Ishikawa (cell line): ENCODE measurements around the gene TNFRSF12A.

ENCODE experiments used
- CEBPB ChIP-seq: IDR thresholded peaks from 2 replicates; pipeline ENCODE4 v1.6.1; 2012
- CREB1 ChIP-seq: IDR thresholded peaks from 2 replicates; pipeline ENCODE4 v1.6.1; 2012; ENCODE audit warnings: low read depth
- EGR1 ChIP-seq: IDR thresholded peaks from 2 replicates; pipeline ENCODE4 v1.6.1; 2012
- EP300 ChIP-seq: IDR thresholded peaks from 2 replicates; pipeline ENCODE4 v1.6.1; 2012; ENCODE audit warnings: borderline replicate concordance
- FOXM1 ChIP-seq: IDR thresholded peaks from 2 replicates; pipeline ENCODE4 v1.6.1; 2012; ENCODE audit warnings: low read depth, borderline replicate concordance
- NFIC ChIP-seq: IDR thresholded peaks from 2 replicates; pipeline ENCODE4 v1.6.1; 2012
- RAD21 ChIP-seq: IDR thresholded peaks from 2 replicates; pipeline ENCODE4 v1.6.1; 2012; ENCODE audit warnings: low read depth
- TAF1 ChIP-seq: IDR thresholded peaks from 2 replicates; pipeline ENCODE4 v1.6.1; 2012; ENCODE audit warnings: low read depth, mild to moderate bottlenecking
- TCF12 ChIP-seq: IDR thresholded peaks from 2 replicates; pipeline ENCODE4 v1.6.1; 2012; ENCODE audit warnings: low read depth
- TEAD4 ChIP-seq: IDR thresholded peaks from 2 replicates; pipeline ENCODE4 v1.6.1; 2012
- YY1 ChIP-seq: IDR thresholded peaks from 2 replicates; pipeline ENCODE4 v1.6.1; 2012; ENCODE audit warnings: low read depth
- ZBTB7A ChIP-seq: IDR thresholded peaks from 2 replicates; pipeline ENCODE4 v1.6.1; 2012; ENCODE audit warnings: low read depth
- TF ChIP-seq, protein P1 (sequence below): IDR thresholded peaks from 2 replicates; pipeline ENCODE4 v1.6.1; 2012; ENCODE audit warnings: low read depth, mild to moderate bottlenecking
- TF ChIP-seq, protein P2 (sequence below): IDR thresholded peaks from 2 replicates; pipeline ENCODE4 v1.6.1; 2012
- TF ChIP-seq, protein P3 (sequence below): IDR thresholded peaks from 2 replicates; pipeline ENCODE4 v1.6.1; 2012

The TNFRSF12A gene, protein sequence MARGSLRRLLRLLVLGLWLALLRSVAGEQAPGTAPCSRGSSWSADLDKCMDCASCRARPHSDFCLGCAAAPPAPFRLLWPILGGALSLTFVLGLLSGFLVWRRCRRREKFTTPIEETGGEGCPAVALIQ

DNA sequence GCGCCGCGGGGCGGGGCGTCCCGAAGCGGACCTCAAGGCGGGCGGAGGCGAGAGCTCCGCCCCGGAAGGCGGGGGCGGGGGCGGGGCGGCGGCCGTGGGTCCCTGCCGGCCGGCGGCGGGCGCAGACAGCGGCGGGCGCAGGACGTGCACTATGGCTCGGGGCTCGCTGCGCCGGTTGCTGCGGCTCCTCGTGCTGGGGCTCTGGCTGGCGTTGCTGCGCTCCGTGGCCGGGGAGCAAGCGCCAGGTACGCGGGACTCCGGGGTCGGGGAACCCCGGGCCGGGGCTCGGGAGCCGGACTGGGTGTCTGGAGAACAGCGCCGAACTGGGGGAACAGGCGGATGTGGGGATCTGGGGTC, at the start of gene TNFRSF12A:
TSS of gene TNFRSF12A (plus strand) at position 122 of the 357 bp plus-strand sequence. CDS start at position 152, 30 bp downstream.
- TF ChIP-seq TEAD4 (no peak; the same call in 1 of the 2 replicates), RAD21 (no peak), EGR1 (peak; percentile 81), CEBPB (no peak), ZBTB7A (no peak), TCF12 (no peak), FOXM1 (no peak), TAF1 (peak; percentile 88), EP300 (no peak)
- TF ChIP-seq, protein P1, sequence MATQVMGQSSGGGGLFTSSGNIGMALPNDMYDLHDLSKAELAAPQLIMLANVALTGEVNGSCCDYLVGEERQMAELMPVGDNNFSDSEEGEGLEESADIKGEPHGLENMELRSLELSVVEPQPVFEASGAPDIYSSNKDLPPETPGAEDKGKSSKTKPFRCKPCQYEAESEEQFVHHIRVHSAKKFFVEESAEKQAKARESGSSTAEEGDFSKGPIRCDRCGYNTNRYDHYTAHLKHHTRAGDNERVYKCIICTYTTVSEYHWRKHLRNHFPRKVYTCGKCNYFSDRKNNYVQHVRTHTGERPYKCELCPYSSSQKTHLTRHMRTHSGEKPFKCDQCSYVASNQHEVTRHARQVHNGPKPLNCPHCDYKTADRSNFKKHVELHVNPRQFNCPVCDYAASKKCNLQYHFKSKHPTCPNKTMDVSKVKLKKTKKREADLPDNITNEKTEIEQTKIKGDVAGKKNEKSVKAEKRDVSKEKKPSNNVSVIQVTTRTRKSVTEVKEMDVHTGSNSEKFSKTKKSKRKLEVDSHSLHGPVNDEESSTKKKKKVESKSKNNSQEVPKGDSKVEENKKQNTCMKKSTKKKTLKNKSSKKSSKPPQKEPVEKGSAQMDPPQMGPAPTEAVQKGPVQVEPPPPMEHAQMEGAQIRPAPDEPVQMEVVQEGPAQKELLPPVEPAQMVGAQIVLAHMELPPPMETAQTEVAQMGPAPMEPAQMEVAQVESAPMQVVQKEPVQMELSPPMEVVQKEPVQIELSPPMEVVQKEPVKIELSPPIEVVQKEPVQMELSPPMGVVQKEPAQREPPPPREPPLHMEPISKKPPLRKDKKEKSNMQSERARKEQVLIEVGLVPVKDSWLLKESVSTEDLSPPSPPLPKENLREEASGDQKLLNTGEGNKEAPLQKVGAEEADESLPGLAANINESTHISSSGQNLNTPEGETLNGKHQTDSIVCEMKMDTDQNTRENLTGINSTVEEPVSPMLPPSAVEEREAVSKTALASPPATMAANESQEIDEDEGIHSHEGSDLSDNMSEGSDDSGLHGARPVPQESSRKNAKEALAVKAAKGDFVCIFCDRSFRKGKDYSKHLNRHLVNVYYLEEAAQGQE, result peak; percentile 29; the same call in 1 of the 2 replicates
- TF ChIP-seq, protein P2, sequence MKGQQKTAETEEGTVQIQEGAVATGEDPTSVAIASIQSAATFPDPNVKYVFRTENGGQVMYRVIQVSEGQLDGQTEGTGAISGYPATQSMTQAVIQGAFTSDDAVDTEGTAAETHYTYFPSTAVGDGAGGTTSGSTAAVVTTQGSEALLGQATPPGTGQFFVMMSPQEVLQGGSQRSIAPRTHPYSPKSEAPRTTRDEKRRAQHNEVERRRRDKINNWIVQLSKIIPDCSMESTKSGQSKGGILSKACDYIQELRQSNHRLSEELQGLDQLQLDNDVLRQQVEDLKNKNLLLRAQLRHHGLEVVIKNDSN, result no peak

DNA sequence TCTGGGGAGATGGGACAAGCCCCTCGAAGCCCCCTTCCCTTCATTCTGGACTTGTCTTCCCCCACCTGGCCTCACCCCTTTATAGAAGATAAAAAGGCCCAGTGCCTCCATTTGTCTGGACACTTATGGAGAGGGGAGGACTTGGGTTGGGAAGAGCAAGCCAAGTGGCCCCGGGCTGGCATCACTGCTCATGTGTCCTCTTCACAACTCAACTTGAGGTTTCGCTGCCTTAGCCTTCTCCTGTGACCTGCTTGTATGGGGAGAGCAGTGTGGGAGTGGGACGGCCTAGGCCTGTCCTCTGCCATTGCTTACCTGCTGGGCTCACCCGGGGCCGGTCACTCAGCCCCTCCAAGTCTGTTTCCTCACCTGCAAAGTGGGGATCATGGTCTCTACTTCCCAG, 49.6 kb upstream of the TNFRSF12A start:
- TF ChIP-seq EP300 (no peak), EGR1 (no peak), FOXM1 (no peak)
- TF ChIP-seq, protein P1, result no peak

DNA sequence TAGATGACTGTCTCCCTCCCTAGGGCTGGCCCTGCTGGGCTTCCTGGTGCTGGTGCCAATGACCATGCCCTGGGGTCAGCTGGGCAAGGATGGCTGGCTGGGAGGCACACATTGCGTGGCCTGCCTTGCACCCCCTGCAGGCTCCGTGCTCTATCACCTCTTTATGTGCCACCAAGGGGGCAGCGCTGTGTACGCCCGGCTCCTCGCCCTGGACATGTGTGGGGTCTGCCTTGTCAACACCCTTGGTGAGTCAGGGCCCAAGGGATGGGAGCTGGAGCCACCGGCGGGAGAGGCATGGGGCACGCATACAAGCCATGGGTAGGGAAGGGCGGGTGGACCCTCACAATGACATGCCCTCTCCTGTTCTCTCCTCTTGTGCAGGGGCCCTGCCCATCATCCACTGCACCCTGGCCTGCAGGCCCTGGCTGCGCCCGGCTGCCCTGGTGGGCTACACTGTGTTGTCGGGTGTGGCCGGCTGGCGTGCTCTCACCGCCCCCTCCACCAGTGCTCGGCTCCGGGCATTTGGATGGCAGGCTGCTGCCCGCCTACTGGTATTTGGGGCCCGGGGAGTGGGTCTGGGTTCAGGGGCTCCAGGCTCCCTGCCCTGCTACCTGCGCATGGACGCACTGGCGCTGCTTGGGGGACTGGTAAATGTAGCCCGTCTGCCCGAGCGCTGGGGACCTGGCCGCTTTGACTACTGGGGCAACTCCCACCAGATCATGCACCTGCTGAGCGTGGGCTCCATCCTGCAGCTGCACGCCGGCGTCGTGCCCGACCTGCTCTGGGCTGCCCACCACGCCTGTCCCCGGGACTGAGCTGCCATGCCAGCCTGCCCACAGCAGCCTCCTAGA, 48.8 kb upstream of the TNFRSF12A start:
- no peak for TF ChIP-seq TCF12
- no peak for TF ChIP-seq EGR1
- no peak for TF ChIP-seq RAD21
- no peak for TF ChIP-seq EP300
- TF ChIP-seq CEBPB, result no peak
- TF ChIP-seq, protein P2, result no peak
- TF ChIP-seq YY1, result no peak
- no peak for TF ChIP-seq FOXM1
- TF ChIP-seq, protein P3, sequence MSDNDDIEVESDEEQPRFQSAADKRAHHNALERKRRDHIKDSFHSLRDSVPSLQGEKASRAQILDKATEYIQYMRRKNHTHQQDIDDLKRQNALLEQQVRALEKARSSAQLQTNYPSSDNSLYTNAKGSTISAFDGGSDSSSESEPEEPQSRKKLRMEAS, result no peak
- TF ChIP-seq NFIC, result no peak
- TF ChIP-seq CREB1, result no peak
- no peak for TF ChIP-seq TAF1
- no peak; the same call in 1 of the 2 replicates for TF ChIP-seq ZBTB7A
- TF ChIP-seq TEAD4, result no peak
- TF ChIP-seq, protein P1, result no peak

DNA sequence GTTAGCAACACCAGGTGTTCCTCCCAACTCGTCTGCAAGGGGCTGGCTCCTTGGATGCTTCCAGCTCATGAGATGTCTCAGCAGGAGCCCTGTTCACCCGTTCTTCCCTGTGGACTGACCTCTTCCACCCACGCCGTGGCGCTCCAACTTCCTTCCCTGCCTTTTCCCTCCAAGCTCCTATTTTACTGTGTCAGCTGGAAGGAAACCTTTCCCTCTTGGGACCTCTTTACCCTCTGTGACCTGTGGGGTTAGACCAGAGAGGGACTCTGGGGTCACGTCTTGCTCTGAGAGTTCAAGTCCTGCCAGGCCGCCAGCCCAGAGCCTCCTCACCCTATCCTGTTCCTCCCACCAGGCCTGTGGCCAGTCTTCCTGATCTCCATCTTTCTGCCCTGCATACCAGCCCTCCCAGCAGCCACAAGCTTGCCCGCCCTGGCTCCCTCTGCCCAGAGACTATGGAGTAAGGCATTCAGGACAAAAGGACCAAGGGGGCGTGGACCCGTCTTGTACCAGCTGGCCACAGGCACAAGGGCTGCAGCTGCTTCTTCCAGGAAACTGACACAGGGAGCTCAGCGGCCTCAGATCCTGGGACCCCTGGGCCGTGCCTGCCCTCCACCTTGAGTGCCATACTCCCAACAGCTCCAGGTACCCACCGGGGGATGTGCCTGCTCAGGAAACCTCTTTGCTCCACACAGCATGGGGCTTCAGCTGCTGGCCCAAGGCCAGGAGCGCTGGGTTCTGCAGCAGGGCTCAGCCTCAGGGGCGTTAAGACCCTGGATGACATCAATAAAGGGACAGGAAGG, 48.0 kb upstream of the TNFRSF12A start:
- TF ChIP-seq NFIC (no peak), EGR1 (no peak), TCF12 (no peak), TEAD4 (no peak), FOXM1 (no peak), TAF1 (no peak), CEBPB (no peak)
- TF ChIP-seq, protein P3, result no peak
